HL-60/S4 treated with retinoic acid at 250 ng/mL for 4 days and 3 days (cell line): Measurements from ENCODE around the gene UCN2.

Experiments
- in situ Hi-C: fragments of 300-500 bp; cut with MboI; formaldehyde crosslinking; loops from 2 replicates; pipeline ENCODE4 v1.7.0; 2022; ENCODE audit warnings: low sequenced_read_pairs

The UCN2 gene, protein sequence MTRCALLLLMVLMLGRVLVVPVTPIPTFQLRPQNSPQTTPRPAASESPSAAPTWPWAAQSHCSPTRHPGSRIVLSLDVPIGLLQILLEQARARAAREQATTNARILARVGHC

DNA sequence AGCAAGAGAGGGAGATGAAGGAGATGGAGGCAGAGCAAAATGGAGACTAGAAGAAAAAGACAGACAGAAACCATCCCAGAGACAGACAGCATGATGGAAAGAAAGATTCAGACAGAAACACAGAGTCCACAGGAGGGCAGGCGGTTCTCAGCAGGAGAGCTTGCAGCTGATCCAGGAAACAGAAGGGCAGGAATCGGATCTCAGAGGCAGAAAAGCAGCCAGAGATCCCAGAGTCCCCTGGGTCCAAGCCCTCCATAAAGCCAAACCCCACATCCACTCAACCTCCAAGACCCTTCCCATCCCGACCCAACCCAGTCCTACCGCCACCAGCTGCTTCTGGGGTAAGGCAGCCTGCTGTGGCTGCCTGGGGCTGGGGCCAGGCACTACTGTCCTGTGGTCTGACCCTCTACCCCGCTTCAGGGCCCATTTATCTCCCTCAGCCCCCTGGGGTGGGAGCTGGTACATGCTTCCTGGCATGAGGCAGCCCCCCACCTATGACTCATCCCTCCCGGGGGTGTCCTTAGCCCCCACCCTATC is at the start of gene UCN2:
UCN2 (minus strand) TSS at position 400 of the 537 bp plus-strand sequence. CDS start 657 bp downstream, outside the sequence.
- in situ Hi-C loops, result no loop called here

DNA sequence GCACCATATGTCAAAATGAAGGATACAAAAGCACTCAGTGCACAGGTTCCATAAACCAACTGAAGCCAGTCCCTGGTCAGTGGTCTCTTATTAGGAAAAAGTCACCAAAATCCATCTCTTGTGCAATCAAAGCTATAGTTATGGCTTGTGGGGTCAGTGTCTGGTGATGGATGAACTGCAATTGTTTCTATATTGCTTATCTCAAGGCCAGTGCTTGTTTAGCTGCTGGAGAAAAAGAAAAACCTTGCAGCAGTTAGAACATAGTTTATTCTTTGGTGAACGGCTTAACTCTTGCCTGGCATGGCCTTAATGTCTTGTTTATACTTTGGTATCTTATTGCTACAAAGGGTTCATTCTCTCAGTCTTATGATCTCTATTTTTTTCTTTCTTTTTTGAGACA is 48.7 kb upstream of the UCN2 start:
- in situ Hi-C loops, result no loop called here

DNA sequence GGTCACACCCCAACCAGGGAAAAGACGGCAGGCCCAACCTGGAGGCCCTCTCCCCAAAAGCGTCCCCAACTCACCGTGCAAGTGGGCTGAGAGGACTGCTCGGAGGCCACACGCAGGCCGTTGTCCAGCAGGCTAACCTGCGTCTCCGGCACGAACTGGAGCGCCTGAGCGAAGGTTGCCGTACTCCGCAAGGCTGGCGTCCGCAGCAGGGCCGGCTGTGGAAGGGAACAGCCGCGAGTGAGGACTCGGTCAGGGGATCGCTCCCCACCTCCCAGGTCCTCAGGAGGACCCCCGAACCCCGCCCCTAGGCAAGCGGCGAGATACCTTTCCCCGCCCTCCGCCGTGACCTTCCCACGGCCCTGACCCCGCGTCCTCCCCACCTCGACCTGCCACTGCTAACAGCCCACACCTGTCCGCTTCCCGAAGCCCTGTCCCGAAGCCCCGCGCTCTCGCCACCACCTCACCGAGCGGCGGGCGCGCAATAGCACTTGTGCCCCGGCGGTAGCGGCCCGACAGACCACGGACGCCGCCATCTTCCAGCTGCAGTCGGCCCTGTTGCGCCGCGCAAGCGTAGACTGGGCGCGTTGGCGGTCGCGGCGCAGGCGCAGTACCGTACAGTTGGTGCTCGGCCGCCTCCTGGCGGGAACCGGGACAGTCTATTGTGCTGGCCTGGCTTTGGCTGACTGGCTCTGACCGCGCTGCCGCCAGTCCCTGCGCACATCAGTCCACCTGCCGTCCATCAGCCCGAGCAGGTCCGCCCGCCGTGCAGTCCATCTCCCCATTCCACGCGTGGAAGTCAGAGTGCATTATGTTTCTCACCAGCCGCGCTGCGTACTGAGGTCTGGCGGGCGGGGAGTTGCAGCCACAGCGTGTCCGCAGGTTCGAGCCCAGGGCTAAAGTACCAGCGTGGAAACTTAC is 45.8 kb upstream of the UCN2 start, which contains the start of gene UQCRC1:
UQCRC1 (minus strand) TSS at position 559 of the 918 bp plus-strand sequence; CDS start at position 533, 26 bp downstream.
- in situ Hi-C loops, result no loop called here

DNA sequence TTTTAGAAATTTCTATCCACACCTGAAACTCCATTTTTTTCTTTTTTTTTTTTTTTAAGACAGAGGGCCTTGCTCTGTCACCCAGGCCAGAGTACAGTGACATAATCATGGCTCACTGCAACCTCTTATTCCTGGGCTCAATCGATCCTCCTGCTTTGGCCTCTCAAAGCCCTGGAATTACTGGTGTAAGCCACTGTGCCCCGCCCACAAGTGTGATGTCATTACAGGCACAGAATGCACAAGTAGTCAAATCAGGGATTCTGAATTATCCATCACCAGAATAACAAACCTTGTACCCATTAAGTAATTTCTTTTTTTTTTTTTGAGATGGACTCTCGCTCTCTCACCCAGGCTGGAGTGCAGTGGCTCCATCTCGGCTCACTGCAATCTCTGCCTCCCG is 43.9 kb upstream of the UCN2 start:
- in situ Hi-C loops, result no loop called here

DNA sequence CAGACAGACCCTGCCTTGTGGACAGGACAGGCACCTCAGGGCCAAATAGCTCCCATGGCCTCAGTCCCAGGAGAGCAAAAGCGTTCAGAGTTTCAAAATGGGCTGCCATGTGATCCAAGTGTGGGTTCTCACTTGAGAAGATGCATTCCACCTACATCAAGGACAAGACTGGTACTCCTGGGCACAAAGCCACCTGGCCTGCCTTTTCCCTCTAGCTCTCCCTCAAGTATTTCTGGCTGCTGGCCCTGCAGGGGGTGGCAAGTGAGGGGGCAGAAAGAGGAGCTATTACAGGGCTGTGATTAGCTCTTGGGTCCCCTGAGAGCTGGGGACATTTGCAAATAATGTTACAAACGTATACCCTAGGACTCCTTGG is 38.0 kb upstream of the UCN2 start:
- in situ Hi-C loops, result no loop called here

DNA sequence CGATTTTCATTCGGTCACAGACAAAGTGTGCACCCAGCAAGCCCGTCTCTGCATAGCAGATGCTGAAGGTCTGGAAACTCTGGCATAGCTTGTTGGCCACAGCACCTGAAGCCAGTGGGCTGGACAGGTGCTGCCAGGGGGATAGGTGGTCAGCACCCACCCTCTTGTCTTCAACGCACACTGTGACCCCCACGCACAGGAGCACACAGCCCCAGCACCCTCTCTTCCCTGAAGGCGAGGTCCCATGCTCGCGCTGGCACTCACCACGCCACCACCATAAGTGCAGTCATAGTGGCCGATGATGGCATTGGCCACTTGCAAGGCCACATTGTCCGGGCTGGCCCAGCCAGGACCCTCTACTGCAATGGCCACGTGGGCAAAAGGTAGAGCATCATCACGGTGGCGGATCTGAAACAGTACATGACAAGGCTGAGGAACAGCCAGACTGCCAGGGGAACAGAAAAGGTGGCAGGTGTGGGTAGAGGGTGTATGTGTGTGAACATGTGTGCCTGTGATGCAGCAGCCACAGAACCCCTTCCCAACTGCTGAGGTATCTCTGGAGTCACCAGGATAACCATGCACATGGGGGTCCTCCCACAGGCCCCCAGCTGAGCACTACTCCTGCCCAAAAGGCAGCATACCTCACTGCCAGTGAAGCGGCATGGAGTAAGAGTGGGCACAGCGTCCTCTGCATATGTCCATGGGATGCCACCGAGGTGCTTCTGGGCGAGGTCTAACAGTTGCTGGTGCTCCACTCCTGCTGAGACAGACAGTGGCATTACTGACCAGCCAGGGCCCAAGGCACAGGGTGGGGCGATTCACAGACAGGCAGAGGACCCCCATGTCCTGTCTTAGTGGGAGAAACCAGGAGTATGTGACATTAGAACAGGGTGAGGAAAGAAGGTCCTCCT is 37.4 kb upstream of the UCN2 start:
- in situ Hi-C loops, result no loop called here

DNA sequence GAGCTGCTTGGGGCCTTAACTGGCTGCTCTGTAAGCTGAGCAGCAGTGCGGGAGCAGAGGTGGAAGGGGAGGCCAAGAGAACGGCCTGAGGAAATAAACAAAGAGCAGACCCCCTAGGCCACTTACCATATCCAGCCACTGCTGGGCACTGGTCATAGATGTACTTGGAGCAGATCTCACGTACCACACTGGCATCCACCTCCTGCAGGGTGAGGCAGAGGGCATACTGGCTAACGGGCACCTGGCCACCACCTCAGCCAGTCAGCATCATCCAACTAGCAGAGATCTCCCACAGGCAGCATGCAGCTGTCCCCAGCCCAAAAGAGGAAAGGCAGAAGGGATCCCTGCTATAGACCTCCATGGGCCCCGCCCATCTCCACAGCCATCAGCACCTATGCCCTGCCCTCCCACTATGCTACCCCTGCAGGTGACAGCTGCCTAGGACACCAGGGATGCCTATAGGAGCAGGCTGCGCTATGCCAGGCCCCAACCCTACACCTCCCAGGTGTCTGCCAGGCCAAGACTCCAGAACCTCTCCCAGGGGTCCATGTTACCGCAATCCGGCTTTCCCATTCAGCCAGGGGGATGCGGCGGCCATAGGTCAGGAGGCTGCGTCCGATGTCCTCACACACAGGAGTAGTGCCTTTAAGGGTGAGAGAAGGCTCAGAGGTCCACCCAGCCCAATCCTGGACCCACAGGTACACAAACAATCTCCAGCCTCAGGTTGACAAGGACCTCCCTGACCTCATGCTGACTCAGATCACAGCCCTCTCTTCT is 36.1 kb upstream of the UCN2 start:
- in situ Hi-C loops, result no loop called here

DNA sequence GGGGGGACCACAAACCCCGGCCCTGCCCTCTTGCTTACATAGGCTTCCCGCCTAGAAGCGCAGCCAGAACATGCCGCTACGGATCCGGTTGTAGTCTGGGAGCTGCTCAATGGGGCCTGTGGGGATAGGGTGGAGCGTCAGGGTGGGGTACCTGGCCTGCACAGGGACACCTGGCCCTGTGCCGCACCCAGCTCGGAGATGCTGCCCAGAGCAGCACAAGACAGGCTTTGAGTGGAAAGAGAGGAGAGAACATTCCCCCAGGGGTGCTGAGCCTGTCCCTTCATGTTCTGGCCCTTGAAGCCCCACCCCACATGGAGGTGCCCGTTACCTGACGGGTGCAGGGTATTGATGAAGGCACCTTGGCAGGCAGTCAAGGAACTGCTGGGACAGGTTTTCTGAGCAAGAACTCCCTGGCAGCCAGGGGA is 35.5 kb upstream of the UCN2 start:
- in situ Hi-C loops, result no loop called here

DNA sequence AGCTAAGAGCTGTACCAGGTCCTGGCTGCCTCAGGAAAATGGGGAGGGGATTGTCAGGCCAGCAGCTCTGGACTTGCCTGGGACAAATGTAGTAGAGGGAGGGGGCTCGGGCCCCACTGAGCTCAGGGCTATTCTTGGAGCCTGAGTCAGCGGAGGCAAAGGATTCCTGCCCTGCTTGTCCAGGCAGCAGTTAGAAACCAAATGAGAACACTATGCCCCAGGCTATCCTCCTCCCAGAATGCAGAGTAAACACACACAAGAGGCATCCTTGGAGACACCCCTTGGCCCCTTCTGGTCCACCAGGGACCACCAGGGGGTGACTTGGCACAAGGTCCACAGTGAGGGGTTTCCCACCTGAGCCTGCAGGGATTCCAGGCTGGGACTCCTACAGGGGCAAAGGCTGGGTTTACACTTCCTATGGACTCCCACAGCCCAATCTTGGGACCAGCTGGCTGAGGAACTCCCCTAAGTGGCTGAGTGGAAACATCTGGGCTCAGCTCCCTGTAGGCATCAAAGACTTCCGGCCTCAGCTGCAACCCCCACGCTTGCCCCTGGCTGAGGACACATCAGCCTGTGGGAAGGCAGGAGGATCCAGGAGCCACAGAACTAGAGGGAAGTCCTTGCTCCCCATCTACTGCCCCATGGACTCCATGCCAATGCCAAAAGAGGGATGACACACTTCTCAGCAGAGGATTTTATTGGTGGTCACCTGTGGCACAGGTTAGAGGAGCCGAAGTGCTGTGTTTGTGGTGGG is 34.9 kb upstream of the UCN2 start:
- in situ Hi-C loops, result no loop called here

DNA sequence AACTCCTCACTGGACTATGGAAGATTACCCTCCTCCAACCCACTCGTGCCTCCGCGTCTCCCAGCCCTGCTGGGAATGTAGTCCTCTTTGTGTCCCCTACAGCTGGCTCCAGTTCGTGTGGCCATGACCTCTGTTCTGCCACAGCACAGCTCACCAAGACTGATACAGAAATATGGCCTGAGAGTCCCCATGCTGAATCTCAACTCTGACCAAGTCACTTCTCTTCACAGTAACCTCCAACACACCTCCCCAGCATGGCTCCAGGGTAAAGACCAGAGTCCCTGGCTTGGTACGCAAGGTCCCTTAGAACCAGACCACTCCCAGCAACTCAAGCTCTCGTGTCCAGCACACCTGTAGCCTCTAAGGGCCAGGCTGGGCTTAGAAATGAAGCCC is 33.8 kb upstream of the UCN2 start:
- in situ Hi-C loops, result no loop called here

DNA sequence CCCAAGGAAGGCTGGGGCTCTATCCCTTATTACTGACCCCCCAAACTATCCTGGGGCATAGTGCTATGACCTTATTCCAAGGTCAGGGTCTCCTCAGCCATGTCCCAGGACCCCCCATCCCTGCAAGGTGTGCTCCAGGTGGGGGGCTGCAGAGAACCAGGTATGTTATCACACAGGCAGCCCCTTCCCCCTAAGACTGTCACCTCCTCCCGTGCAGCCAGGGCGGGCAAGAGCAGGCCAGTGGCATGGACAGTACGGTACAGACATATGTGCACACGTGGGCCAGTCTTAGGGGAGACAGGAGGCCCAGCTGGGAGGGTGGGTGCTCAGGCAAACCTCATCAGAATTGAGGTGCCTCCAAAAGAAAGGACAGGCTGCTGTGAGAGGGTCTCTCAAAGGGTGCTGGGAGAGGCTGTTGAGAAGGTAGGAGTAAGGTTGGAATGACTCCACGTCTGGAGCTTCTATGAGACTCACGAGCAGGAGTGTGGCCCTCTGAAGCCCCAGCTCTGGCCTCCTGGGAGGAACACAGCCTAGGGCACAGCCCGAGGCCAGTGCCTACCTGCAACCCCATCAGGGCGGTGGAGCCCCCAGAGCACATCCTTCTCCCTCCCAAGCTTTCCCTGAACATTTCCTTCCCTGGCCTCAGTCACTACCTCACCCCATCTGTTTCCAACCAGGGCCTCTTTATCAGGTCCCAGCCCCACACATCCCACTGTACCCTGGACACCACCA is 33.3 kb upstream of the UCN2 start:
- in situ Hi-C loops, result no loop called here

DNA sequence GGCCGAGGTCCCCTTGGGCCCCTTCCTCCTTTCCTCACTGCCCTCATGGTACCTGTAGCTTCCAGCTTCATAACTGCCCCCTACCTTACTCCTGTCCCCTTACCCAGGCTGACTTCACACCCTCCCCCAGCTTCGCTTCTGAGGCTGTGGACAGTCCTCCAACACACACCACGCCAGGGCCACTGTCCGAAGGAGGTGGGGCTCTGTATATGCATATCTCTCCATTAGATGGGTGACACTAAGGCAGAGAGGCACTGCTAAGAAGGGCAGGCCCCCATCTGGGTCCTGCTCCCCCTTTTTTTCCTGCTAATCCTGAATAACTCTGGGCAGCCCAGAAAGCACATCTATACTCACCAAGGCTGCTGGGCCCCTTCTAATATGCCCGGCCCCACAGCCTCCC is 32.6 kb upstream of the UCN2 start:
- in situ Hi-C loops, result no loop called here

DNA sequence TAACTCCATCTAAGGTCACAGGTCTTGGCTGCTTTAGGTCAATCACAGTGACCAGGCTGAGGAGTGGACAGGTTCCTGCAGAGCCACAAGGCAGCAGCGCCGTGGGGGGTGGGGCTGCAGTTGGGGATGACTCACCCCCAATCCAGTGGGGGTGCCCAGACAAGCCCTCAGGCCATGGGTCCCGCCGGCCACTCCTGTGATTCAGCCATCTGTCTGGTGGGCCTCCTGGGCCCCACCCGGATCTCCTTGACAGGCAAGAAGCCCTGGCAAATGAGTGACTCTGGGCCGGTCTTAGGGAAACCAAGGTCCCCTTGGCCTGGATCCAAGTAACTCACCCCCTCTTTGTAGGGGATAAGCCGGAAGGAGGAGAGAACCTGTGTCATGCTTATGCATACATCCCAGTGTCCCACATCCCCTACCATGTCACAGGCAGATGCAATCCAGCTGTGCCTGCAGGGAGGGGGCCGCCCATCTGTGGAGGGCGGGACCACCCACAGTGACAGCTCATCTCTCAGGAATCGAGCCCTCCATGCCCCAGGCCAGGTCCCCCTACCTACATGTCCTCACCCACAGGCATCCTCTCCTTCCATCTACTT is 32.0 kb upstream of the UCN2 start:
- in situ Hi-C loops, result no loop called here

DNA sequence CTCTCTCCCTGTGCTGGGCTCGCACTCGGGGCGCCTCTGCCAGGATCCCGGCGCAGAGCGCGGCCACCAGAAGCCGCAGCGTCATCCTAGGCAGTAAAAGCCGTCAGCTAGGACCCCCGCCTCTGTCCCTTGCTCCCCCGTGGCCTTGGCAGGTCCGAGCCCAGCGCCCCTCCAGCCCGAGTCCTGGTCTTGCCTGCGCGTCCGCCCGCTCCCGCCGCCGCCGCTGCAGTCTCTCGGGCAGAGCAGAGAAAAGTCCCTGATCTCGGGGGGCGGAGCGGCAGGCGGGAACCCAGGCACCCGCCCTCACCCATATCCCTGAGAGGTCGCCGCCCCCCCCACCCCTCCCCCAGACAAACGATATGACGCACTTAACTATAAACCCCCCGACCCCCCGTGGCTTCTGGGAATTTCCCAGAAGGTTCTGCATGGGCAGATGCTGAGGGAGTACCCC is 31.5 kb upstream of the UCN2 start, which contains the start of gene COL7A1:
COL7A1 (minus strand) TSS at position 255 of the 451 bp plus-strand sequence; CDS start at position 85, 170 bp downstream.
- in situ Hi-C loops, result no loop called here

DNA sequence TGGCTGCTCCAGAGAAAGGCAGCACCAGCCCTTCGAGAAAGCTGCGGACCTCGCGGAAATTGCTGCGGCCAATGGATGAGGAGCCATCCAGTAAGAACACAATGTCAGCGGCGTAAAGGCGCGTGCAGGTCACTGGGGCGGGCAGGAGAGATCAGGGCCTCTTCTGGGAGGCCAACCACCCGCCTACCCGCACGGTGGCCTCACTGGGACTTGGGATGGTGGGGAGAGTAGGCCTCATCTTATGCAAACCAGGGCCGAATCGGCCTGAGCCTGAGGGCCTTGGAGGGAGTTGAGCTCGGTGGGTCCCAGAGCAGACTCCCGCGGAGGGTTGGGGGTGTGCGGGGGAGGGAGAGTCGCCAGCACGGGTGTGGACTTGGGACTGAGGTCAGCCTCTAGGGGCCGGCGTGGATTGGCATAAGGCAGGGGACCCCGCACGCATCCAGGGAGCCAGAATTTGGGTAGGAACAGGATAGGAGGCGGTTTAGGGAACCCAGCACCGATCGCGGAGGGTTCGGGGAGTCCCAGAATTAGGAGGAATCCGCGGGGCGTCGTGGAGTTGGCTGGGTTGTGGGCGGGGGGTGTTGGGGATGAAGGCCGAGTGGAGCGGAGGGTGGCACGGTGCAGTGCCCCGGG is 31.0 kb upstream of the UCN2 start:
- in situ Hi-C loops, result no loop called here

DNA sequence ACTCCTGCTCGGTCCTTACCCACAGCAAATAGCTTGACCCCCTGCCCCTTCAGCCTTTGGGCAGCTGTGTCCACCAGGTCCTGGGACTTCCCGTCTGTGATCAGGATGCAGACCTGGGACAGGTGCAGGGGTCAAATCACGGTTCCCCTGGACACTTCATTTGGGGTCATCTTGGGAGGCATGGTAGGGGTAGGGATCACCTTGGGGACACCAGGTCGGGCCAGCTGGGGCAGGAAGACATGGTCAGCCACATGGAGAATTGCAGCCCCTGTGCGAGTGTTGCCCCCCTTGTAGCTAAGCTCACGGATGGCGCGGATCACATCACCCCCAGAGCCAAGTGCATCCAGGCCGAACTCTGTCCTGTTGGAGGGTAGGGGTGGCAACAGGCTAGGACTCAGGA is 29.8 kb upstream of the UCN2 start:
- in situ Hi-C loops, result no loop called here

DNA sequence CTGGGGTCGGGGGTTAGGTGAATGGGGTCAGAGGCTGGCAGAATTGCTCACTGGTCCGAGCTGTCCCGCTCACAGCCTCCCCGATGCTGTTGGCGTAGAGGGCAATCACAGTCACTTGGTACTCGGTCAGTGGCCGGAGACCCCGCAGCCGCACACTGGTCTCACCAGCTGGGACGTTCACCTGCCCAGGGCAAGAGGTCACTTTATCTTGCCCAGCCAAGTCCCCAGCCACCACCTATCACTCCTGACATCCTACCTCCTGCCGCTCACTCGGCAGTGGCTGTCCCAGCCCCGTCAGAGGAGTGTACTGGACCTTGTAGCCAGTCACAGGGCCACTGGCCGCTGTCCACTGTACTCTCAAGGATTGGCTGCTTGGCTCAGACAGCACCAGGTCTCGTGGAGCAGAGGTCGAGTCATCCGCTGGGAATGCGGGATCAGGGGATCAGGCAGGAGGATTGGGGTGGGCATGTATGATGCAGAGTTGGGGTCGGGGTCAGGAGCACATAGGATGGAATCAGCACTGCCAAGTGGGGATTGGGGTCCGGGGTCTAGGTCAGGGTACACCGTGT is 29.0 kb upstream of the UCN2 start:
- in situ Hi-C loops, result no loop called here
